Left ventricle myocardium superior (tissue), 1 donor: ENCODE measurements around the gene ZNF148. TPM values are rescaled to one million over a fixed set of nuclear protein-coding genes. Genes with fewer than 3 reads are reported as not detected.
"Not testable (repeated sequence)": the region's sequence is repeated elsewhere in the genome, so short reads cannot be mapped to it uniquely, and the experiment has no call there.

Source experiments
- ATAC-seq: fragments of 200-7000 bp; cut with Tn5 transposase; one replicate; pipeline ENCODE4 v1.9.1; 2020; ENCODE audit warnings: mild to moderate bottlenecking, moderate library complexity
- DNase-seq: peaks from one replicate; pipeline ENCODE4 v3.0.0-alpha.2; 2020
- intact Hi-C: fragments of 100-400 bp; cut with micrococcal nuclease; formaldehyde crosslinking; loops from one replicate; pipeline ENCODE4 v1.11.0; 2022
- long read RNA-seq: library from polyadenylated mRNA; unstranded; transcript quantifications from one replicate; pipeline ENCODE4 v2.0.0, GENCODE V29; 2021
- total RNA-seq: library from RNA; stranded (reverse); fragmentation: NEBNext Ultra II Directional; extraction: Animal tissue kit (Norgen Biotek cat#: 25700); gene quantifications from one replicate; pipeline ENCODE4 v1.2.1, GENCODE V29; 2021
- donor health status: DM: no; HTN: yes; CAD: no; lungs with severe emphysema.

ZNF148 gene, protein sequence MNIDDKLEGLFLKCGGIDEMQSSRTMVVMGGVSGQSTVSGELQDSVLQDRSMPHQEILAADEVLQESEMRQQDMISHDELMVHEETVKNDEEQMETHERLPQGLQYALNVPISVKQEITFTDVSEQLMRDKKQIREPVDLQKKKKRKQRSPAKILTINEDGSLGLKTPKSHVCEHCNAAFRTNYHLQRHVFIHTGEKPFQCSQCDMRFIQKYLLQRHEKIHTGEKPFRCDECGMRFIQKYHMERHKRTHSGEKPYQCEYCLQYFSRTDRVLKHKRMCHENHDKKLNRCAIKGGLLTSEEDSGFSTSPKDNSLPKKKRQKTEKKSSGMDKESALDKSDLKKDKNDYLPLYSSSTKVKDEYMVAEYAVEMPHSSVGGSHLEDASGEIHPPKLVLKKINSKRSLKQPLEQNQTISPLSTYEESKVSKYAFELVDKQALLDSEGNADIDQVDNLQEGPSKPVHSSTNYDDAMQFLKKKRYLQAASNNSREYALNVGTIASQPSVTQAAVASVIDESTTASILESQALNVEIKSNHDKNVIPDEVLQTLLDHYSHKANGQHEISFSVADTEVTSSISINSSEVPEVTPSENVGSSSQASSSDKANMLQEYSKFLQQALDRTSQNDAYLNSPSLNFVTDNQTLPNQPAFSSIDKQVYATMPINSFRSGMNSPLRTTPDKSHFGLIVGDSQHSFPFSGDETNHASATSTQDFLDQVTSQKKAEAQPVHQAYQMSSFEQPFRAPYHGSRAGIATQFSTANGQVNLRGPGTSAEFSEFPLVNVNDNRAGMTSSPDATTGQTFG
- 51.7 TPM for total RNA-seq
- long read RNA-seq, full-length matches to known transcripts, result 14 of 39 reads
- long read RNA-seq, partial matches to known transcripts, result 1 of 39 reads
- long read RNA-seq, other reads (novel, unspliced or antisense), result 24 of 39 reads

DNA sequence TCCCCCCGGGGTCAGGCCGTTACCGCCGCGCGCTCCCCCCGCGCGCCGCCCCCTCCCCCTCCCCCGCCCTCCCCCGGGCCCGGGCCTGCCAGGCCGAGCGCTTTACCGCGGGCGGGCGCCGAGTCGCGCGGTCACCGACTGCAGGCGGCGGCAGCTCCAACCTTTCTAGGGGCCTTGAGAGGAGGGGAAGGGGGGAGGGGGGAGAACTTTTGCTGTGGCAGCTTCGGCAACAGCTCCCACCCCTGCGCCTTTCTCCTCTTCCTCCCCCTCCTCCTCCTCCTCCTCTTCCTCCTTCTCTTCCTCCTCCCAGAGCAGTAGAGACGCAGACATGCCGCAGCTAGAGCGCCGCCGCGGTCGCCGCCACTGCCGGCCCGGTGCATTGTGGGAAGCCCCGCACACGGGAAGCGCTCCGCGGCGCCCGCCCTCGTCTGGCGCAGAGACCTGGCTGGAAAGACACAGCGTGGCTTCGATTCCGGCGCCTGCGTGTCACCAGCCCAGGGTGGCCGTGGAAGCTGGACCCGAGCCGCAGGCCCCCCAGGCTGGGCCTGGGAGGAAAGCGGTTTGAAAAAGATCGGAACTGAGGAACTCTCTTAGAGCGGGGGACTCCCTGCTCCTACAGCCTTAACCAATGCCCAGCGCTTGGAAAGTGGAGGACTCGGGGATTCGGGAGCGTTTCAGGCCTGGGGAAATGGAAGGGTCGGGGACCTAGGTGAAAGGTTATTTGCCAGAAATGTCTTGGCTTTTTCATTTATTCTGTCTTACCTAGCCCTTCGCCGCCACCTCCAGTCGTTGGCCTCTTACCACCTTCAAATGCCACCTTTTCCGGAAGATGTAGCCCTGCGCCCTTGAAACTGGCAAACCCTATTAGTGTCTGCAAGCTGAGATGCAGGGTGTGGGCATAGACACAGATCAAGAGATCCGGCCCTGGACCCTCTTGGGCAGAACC lies at the start of gene ZNF148:
ZNF148 (minus strand) TSS at position 330 of the 946 bp plus-strand sequence. CDS start 61,685 bp downstream, outside the sequence.
- intact Hi-C loops, result no loop called here
- ATAC-seq (peak; percentile 99), DNase-seq (peak; percentile 96)

DNA sequence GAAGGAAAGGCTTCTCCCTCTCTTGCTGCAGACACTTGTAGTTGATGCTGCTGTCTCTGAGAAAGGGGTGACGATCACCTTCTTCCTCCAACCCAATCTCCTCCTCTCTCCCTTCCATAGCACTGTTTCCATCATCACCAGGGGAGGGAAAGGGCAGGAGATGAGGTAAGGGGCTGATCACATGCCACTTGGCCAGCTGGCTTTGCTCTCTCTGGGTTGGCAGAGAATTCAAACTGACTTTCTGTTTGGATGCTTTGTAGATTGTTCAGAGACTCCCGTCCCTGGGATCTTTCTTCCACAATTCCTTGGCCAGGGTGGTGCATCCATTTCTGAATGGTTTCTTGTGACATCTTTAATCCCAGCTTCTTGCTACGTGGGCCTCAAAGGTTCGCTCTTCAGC lies 43.2 kb upstream of the ZNF148 start:
- ATAC-seq, result no peak
- DNase-seq, result no peak
- intact Hi-C loops, result no loop called here

DNA sequence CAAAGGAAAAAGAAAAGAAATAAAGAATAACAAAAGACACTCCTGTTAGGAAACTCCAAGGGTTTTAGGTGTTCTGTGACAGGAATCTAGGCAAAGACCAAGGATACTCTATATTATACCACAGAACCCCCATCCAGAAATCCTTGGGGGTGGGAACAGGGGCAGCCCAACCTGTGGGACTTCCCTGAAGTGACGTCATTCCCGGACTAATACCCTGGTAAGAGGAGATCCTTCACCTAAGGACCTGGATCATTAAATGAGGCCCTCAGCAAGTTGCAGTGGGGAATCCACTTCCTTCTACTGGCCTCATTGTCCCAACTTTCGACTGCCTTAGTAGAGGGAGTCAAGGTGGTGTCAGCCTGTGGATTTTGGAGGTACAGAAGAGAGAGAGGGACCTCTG lies 41.1 kb upstream of the ZNF148 start:
- intact Hi-C loops, result no loop called here
- DNase-seq (no peak), ATAC-seq (no peak)

DNA sequence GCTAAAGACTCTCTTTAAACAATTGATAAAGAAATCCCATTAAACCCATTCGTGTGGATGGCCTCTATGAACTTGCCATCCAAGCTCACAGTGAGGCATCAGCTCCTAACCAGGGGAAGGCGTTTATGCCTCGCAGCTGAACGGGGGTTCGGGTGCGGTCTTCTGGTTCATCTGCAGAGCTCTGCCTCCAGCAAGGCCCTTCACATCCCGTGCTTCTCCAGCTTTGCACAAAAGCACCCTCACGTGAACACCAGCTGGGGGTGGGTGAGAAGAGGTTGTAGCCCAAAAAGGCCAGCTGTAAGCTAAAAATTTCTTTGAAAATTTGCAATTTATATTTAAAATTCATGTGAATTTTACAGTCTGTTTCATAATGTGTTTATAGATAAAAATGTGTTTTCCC lies 39.5 kb upstream of the ZNF148 start:
- ATAC-seq, result no peak
- intact Hi-C loops, result no loop called here

DNA sequence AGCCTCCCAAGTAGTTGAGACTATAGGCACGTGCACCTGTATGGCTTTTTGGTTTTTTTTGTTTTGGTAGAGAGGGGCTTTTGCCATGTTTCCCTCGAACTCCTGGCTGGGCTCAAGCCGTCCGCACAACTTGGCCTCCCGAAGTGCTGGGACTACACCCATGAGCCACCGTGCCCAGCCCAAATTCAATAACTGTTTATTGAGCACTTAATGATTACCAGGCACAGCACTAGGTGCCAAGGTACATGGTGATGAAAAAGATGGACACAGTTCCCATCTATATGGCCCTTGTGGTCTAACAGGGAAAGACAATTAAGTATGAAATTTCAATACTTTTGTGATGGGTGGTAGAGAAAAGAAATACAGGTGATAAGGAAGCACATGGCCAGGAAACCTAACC lies 35.8 kb upstream of the ZNF148 start:
- ATAC-seq, result no peak
- no peak for DNase-seq
- intact Hi-C loops, result no loop called here

More for the DNA sequence above, 39.5 kb upstream of the ZNF148 start:
- DNase-seq, result no peak

DNA sequence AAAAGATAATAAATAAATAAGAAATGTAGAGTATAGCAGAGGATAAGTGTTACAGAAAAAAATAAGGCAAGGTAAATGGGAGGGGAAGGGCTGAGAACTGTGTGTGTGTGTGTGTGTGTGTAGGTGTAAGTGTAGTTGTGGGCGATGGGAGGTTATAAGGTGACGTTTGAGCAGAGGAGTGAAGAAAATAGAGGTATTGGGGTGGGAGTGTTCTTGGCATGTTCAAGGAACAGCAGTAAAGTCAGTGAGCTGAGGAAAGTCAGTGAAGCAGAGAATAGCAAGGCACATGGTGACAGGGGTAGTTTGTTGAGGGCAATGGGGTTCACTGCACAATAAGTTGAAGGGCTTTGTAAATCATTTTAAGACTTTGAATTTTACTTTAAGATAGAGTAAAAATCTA lies 30.9 kb upstream of the ZNF148 start:
- ATAC-seq (no peak), DNase-seq (no peak)
- intact Hi-C loops, result no loop called here

DNA sequence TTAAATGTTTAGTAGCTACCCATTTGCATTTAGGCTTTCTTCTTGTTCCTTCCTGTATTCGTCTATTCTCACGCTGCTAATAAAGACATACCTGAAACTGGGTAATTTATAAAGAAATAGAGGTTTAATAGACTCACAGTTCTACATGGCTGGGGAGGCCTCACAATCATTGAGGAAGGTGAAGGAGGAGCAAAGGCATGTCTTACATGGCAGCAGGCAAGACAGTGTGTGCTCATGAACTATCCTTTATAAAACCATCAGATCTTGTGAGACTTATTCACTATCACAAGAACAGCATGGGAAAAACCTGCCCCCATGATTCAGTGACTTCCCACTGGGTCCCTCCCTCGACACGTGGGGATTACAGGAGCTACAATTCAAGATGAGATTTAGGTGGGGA lies 30.4 kb upstream of the ZNF148 start:
- DNase-seq, ATAC-seq, intact Hi-C loops: not testable (repeated sequence)

DNA sequence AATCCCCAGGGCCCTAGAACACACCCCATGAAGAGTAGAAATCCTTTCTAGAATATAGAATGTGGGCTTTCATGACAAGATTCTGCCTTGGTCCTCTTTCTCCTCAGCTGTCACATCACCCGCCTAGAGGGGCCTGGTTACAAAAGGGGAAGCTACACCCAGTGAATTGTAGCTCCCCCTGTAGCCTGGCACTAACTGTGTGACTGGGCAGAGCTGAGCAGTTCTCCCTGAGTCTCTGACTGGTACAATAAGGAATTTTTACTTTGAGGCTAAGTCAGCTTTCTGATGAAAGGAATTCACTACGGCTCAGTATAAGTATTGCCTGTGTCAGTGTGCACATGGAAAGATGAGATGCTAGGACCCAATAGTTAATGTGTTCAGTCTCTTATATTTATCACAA lies 28.7 kb upstream of the ZNF148 start:
- intact Hi-C loops, result no loop called here
- ATAC-seq (no peak), DNase-seq (no peak)

DNA sequence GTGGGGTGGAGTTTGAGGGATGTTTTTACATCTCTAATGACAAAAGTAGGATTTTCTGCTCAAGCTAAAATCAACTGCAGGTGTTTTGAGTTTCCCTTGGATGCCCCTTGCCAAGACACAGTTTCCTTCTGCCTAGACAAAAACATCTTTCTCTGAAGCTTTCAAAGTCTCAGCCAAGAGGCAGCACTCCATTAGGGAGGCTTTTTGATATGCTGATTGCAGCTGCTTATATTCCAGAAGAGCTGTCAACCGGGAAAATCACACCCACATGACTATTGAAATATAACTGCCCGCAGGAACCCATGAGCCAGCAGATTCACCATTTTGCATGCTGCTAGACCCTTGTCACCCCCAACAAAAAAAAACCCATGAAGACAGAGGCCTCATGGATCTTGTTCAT lies 27.5 kb upstream of the ZNF148 start:
- ATAC-seq, result no peak
- DNase-seq, result no peak
- intact Hi-C loops, result no loop called here

DNA sequence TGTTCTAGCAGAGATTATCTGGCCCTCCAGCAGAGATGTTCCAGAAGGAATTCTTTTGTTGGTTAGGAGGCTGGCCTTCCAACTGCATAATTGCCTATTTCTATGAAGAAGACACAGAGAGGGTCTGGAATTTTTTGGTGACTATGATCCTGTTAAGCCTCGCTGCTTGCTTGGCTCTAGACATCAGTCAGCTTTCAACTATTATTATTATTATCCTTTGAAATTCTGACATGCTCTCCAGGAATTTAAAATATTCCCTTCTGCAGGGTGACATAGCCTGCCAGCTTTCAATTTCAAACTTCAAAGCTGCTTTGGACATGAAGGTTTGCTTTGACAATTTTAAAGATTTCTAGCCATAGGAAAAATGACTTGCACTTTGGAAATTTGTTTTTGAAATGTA lies 26.3 kb upstream of the ZNF148 start:
- intact Hi-C loops, result no loop called here
- no peak for DNase-seq
- ATAC-seq, result no peak

DNA sequence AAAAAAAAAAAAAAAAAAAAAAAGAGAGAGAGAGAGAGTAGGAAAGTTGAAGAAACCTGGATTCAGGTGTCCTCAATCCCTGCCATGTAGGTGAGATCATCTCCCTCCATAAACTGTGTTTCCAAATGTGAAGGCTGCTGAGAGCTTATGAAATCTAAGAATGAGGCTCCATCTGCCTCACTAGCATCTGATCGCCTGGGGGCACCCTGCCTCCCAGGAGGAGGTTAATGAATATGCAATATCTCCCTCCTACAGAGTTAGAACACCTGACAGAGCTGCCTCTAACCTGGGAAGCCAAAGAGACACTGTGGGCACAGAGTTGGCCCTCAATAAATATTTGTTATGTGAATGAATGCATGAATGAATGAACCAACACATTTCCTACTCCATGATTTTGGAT lies 23.8 kb upstream of the ZNF148 start:
- DNase-seq (no peak), ATAC-seq (no peak)
- intact Hi-C loops, result no loop called here

DNA sequence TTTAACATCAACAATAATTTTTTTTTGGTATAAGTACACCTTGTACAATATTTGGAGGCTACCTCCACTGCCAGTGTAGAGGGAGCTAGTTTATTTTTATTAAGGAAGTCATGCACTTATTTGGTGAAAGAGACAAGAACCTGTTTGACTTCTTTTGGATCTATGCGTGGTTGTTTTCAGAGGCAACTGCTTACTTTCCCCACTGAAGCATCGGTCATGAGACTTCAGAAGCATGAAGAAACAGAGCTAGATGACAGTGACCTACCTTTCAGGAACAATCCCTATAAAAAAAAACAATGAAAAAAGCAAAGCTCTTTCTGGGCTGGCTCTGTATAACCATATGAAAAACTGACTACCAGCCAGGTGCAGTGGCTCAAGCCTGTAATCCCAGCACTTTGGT lies 20.0 kb upstream of the ZNF148 start:
- ATAC-seq (no peak), DNase-seq (no peak)
- intact Hi-C loops, result no loop called here

DNA sequence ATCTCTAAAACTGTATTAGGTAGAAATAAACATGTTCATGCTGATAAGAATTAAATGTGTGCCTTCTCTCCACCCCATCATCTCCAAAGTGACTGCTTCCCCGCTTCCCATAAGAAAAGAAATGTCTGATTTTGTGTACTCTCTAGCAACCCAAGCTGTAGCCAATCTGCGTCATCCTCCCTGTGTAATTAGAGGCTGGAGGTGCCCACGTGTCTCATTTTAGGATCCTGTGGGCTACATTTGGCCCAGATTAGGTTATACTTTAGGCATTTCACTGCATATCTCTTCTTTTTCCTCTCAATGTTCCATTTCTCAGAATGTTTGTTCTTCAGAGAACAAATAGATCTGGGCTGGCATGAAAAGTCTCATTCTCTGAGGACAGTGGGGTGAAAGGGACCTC lies 19.3 kb upstream of the ZNF148 start:
- ATAC-seq, result no peak
- no peak for DNase-seq
- intact Hi-C loops, result no loop called here

DNA sequence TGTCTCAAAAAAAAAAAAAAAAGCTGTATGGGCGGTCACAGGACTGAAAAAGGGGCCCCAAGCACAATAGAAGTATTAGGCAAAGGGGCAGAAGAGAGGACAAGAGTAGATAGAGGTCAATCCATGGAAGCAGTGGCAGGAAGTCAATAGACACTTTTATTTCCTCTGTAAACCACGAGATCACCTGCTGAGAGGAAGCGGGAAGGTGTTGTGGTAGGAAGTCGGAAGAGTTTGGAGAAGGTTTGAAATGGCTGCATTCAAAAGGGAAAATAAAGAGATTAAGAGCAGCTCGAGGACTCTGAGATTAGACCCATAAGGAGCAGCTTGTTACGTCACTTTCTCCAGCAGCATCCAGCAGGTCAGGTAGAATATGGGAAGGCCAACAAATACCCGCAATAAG lies 14.2 kb upstream of the ZNF148 start:
- DNase-seq (no peak), ATAC-seq (no peak)
- intact Hi-C loops, result no loop called here

DNA sequence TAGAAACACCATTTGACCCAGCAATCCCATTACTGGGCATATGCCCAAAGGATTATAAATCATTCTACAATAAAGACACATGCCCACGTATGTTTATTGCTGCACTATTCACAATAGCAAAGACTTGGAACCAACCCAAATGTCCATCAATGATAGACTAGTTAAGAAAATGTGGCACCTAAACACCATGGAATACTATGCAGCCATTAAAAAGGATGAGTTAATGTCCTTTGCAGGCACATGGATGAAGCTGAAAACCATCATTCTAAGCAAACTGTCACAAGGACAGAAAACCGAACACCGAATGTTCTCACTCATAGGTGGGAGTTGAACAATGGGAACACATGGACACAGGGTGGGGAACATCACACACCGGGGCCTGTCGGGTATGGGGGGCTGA lies 13.2 kb upstream of the ZNF148 start:
- intact Hi-C loops, DNase-seq, ATAC-seq: not testable (repeated sequence)

DNA sequence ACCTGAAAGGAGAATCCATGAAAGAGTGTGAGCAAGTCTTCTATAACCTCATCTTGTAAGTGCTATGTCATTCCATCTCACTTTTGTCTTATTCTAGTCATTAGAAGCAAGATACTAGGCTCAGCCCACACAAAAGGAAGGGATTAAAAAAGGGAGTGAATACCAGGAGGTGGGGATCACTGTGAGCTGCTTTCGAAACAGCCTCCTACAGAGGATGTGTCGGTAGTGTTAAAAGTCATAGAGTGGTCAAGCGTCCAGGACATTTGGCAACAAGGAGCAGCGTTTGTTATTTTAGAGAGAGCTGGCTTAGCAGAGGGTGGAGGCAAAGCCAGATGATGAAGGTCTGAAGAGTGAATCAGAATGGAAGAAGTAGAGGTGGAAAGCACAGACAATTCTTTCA lies 11.7 kb upstream of the ZNF148 start:
- DNase-seq (no peak), ATAC-seq (no peak)
- intact Hi-C loops, result no loop called here

DNA sequence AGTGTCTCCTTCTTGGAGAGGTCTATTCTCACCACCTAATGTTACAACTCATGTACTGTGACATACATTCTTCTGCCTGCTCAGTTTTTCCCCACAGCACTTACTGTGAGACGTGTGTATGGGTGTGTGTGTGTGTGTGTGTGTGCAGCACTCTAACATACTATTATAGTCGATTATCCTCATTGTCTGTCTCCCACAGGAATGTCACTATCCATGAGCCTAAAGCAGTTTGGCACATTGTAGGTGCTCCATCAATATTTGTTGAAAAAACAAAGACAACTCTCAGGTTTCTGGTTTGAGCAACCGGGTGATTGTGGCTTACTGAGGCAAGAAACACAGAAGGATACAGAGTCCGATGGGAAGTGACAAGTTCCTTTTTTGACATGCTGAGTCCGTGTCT lies 8.6 kb upstream of the ZNF148 start:
- DNase-seq (no peak), ATAC-seq (no peak)
- intact Hi-C loops, result no loop called here

DNA sequence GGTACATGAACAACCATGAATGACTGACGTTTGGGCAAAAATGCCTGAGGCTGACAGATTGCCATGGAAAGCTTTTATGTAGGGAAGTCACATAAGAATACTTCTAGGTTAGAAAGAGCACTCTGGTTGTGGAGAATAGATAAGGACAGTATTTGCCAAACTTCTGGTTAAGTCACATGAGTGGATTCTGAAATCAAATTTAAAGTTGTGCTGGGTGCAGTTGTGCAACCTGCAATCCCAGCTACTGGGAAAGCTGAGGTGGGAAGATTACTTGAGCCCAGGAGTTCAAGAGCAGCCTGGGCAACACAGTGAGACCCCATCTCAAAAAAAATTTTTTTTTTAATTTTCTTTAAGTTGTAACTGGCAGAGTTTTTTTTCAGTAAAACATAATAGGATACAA lies 7.2 kb upstream of the ZNF148 start:
- no peak for DNase-seq
- intact Hi-C loops, result no loop called here
- no peak for ATAC-seq

DNA sequence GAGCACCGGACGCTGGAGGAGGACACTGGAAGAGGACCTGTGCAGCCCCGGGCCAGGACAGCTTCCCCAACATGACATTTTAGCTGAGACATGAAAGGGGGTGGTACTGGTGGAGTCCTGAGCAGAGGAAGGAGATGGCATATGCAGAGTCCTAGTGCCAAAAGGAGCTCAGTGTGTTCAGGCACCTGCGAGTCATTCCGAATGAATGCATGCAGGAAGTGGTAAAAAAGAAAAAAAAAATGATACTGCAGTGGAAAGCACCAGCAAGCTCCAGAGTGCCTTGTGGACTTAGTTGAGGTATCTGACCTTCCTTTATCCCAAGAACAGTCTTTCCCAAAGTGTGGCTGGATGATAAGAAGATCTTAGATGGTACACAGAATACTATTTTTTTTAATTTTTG lies 6.6 kb upstream of the ZNF148 start:
- intact Hi-C loops, result no loop called here
- DNase-seq (no peak), ATAC-seq (no peak)
